HG03469 (cell line): ENCODE data around the gene TP53TG5.
"Not testable (repeated sequence)": the region's sequence is repeated elsewhere in the genome, so short reads cannot be mapped to it uniquely, and the experiment has no call there.

Source experiments
- ATAC-seq: cut with Tn5 transposase; IDR thresholded peaks from one replicate; pipeline ENCODE4 v1.9.1; 2021; ENCODE audit warnings: mild to moderate bottlenecking, moderate library complexity, moderate number of reproducible peaks; ENCODE audit not compliant: unreplicated experiment

The TP53TG5 gene

GRCh38 chr20:45368221-45368980 is 9.7 kb downstream of the TP53TG5 start:
- ATAC-seq: peak; percentile 64

DNA sequence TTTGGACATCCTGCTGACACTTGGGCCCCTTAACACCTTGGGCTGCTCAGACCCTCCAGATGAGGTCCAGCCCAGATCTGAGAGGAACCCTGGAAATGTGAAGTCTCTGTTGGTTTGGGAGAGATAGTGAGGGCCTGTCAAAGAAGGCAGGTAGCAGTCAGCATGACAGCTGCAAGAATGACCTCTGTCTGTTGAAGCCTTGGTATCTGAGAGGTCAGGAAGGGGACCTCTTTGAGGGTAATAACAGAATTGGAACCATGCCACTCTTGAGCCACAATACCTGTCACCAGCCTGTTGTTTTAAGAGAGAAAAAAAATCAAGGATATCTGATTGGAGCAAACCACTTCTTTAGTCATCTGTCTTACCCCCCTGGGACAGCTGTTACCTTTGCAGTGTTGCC is 11.0 kb downstream of the TP53TG5 start:
- ATAC-seq: no peak

DNA sequence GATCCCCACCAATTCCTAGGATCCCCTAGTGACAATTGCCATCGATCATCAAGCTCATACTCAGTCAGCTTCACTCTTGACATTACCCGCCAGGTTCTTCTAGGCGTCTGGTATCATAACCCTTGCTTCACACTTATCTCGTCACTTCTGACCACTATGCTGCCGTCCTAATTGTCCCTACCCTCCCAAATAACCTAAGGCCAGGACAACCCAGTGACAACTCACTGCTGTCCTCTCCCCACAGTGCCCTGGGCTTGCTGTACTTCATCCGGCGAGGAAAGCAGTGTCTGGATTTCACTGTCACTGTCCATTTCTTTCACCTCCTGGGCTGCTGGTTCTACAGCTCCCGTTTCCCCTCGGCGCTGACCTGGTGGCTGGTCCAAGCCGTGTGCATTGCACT is 11.5 kb downstream of the TP53TG5 start:
- ATAC-seq: no peak

GRCh38 chr20:45366192-45366591 is 11.9 kb downstream of the TP53TG5 start:
- no peak for ATAC-seq

DNA sequence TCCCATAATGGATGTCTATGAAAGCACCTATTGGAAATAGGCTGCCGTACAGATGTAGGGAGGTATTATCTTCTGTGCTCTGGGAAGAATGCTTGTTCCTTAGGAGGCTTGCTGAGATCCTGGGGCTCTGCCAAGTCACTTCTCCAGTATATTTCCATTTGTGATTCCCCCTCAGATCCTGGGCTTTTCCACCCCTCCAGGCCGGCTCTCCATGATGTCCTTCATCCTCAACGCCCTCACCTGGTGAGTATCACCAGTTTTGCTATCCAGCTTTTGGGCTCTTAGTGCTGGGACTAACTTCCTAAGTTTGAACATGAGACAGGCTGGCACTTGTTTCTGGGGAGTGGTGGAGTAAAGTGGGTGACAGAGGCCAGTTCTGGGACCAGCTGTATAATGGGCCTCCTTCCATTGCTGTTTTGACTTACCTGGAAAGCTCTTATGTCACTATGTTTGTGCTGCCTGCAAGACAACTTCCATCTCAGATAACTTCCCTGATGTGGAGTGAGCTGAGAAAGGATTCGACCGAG is 12.6 kb downstream of the TP53TG5 start:
- no peak for ATAC-seq

GRCh38 chr20:45363611-45364492 is 14.3 kb downstream of the TP53TG5 start:
- no peak for ATAC-seq

- ATAC-seq: peak; percentile 74
Measured at GRCh38 chr20:45362804-45363610, 15.1 kb downstream of the TP53TG5 start, which contains the start of gene SYS1. Gene SYS1, plus strand, starts transcription at chr20:45363156. Its CDS starts 376 bp downstream, at chr20:45363532.

DNA sequence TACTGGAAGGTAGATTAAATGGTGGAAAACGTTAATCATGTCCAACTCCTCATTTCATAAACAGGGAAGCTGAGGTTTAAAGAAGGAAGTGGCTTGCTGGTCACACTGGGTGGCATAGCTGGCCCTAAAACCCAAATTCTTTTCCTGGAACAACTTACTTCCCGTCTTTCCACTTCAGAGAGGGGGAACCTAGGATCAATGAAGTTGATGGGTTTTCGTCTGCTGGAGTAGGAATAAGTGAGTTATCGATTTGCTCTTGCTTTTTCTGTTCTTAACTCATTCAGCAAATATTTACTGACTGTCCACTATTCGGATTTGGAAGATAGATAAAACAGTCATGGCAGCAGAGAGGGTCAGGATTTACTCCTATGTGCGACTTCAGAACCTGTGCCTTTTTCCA is 16.3 kb downstream of the TP53TG5 start:
- no peak for ATAC-seq

DNA sequence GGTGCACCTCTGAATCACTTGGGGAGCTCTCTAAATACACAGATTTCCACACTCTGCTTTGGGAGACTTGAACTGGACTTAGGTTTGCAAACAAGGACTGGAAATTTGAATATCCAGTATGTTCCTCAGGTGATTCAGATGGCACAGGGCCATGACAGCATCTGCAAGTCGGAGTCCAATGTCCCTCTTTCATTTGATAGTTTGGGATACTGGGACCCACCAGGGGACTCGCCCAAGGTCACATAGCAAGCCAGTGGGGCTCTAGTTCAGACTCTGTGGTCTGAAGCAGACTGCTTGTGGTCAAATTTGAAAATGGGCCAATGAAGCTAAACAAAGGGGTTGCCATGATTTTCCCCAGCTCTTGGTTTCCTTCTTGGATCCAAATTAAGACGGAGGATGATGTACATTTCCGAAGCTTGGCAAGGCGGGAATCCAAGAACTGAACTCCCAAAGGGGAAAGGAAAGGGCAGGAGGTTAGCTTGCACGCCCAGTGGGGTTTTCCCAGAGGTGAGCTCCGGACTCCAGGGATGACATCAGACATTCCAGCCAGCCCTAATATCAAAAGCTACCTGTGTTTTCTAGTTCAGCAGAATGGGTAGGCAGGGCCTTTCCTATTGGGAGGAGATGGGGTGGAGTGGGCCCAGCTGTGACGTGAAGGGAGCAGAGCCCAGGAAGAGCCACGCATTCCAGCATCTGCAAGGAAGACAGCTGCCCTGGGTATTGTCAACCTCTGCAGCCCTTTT is 18.5 kb downstream of the TP53TG5 start:
- ATAC-seq: no peak

- ATAC-seq: no peak
Measured at GRCh38 chr20:45359069-45359405, 19.1 kb downstream of the TP53TG5 start.

DNA sequence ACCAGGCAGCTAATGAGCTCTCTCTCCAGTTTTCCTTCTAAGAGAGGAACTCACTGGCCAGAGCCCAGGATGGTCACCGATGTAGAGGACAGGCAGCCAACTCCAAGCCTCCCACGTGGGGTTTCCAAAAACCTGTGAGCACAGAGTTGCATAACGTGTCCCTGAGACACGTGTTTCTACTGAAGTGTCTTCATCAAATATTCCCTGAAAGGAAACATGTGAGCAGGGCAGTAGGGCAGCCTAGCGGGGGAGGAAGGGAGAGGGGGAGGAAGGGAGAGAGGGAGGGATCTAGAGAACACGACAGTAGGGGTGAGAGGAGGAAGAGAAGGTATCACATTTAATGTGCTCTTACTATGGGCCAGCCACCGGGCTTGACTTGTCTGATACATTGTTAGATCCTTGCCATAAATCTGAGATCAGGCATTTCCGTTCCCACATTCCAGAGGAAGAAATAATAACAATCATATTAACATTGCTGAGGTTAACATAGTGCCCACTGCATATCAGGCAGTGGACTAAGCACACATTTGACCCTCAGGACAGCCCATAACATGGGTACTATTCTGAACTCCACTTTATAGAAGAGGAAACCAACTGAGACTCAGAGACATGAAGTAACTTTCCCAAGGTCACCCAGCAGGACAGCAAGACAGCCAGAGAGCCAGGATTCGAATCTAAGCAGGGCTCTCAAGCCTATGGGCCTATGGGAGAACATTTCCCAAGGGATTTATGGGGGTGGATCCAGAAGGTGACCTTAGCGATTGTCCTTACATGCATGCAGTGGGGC is 19.6 kb downstream of the TP53TG5 start:
- ATAC-seq: no peak

GRCh38 chr20:45355209-45356084 is 22.7 kb downstream of the TP53TG5 start:
- ATAC-seq: no peak

DNA sequence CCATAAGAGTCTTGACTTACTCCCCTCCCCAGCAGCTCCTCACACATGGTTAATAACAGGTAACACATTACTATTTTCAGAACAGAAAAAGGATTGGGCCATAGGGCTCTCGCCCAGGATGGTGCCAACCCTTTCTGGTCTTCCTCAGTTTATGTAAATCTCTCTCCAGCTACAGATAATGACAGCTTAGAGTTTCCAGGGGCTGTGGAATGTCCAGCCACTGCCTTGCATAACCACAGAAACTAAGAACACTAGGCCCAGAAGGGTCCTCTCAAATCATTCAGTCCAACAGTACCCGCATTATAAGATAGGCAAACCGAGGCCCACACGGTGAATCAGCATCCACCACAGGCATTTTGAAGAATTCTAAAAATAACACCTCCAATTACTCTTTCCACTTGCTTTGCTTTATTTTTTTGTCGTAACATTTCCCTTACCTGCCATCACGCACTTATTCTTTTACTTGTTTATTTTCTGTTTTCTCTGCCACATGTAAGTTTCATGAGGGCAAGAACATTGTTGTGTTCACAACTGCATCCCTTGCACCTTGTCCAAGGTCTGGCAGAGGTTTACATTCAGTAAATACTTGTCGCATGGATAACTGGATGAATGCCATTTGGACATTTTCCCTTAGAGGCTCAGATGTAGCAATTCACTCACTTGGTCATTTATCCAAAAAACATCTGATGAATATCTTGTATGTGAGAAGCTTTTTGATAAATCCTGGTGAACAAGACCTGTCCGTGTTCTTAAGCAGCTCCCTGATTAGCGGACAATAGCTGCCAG is 23.5 kb downstream of the TP53TG5 start:
- ATAC-seq: no peak

- ATAC-seq: no peak
Measured at GRCh38 chr20:45353746-45354145, 24.4 kb downstream of the TP53TG5 start.

DNA sequence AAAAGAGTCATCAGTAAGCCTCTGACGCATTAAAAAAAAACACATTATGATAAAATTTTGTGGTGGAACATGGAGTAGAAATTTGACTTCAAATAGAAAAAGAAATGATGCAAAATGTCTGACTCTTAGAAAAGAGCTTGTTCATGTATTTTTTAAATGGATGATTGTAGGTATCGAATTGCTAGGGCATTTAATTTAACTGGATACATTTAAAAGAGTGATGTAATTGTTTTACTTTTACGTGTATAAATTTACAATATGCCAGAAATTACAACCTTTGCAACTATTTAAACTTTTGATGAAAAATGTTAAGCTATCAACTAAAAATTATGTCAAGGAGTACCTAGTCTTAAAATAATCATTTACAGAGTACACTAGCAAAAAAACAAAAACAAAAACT is 25.4 kb downstream of the TP53TG5 start:
- no peak for ATAC-seq

- not testable (repeated sequence) for ATAC-seq
Measured at GRCh38 chr20:45350795-45351194, 27.3 kb downstream of the TP53TG5 start.

- no peak for ATAC-seq
Measured at GRCh38 chr20:45350217-45350616, 27.9 kb downstream of the TP53TG5 start.
